Left renal cortex interstitium (tissue), 4 donors: ENCODE results near the gene LCE1B. TPM values are rescaled to one million over a fixed set of nuclear protein-coding genes. Genes with fewer than 3 reads are reported as not detected.

Experiments
- DNase-seq, 4 donors: peaks; one replicate each; pipeline ENCODE4 v3.0.0-alpha.2; 2013; ENCODE audit warnings: low read depth in 4 of 4, low spot score in 2 of 4, missing footprints in 1 of 4
- polyA plus RNA-seq, 4 donors: library from polyadenylated mRNA; unstranded; fragments of 120-200 nt; gene quantifications; one replicate each; pipeline ENCODE4 v1.2.1, GENCODE V29; 2013; ENCODE audit not compliant: insufficient read length in 4 of 4

LCE1B gene
- polyA plus RNA-seq, 4 donors = not detected

- DNase-seq = no peak
These were observed 48.4 kb downstream of the LCE1B start for GRCh38 chr1:152860129-152860528.

- no peak for DNase-seq
These were observed 49.6 kb downstream of the LCE1B start for GRCh38 chr1:152861374-152861773.

Other genes starting within 250 kb of the LCE1B start
- gene LCE3E, start 245.2 kb upstream of the LCE1B start, polyA plus RNA-seq = not detected
- not detected for gene LCE3D, start 231.5 kb upstream of the LCE1B start, polyA plus RNA-seq
- gene LCE3C, start 211.7 kb upstream of the LCE1B start, polyA plus RNA-seq = not detected
- gene LCE3B, start 198.2 kb upstream of the LCE1B start, polyA plus RNA-seq = not detected
- not detected for gene LCE3A, start 188.9 kb upstream of the LCE1B start, polyA plus RNA-seq
- gene LCE2D, start 148.6 kb upstream of the LCE1B start, polyA plus RNA-seq = not detected
- not detected for gene LCE2C, start 136.7 kb upstream of the LCE1B start, polyA plus RNA-seq
- gene LCE2B, start 125.8 kb upstream of the LCE1B start, polyA plus RNA-seq = not detected
- gene LCE2A, start 113.6 kb upstream of the LCE1B start, polyA plus RNA-seq = not detected
- not detected for gene LCE4A, start 103.8 kb upstream of the LCE1B start, polyA plus RNA-seq
- not detected for gene KPRP, start 53.9 kb upstream of the LCE1B start, polyA plus RNA-seq
- gene LCE1F, start 36.8 kb upstream of the LCE1B start, polyA plus RNA-seq = not detected
- gene LCE1E, start 25.7 kb upstream of the LCE1B start, polyA plus RNA-seq = not detected
- gene LCE1D, start 15.2 kb upstream of the LCE1B start, polyA plus RNA-seq = not detected
- not detected for gene LCE1C, start 5.3 kb upstream of the LCE1B start, polyA plus RNA-seq
- not detected for gene LCE1A, start 15.5 kb downstream of the LCE1B start, polyA plus RNA-seq
- gene LCE6A, start 30.9 kb downstream of the LCE1B start, polyA plus RNA-seq = not detected
- gene LCE7A, start 48.0 kb downstream of the LCE1B start, polyA plus RNA-seq = not detected
- gene SMCP, start 66.4 kb downstream of the LCE1B start, polyA plus RNA-seq = not detected
- gene IVL, start 96.6 kb downstream of the LCE1B start, polyA plus RNA-seq = under 1 TPM; 0.08 to 0.42 (median 0.30) TPM
- gene SPRR5, start 135.2 kb downstream of the LCE1B start, polyA plus RNA-seq = not detected
- not detected for gene SPRR4, start 158.7 kb downstream of the LCE1B start, polyA plus RNA-seq
- not detected for gene SPRR1A, start 172.1 kb downstream of the LCE1B start, polyA plus RNA-seq
- under 1 TPM in 3 of 4 donors, not detected in 1; 0.17 to 0.51 (median 0.18) TPM for gene SPRR3, start 189.8 kb downstream of the LCE1B start, polyA plus RNA-seq
- gene SPRR1B, start 219.2 kb downstream of the LCE1B start, polyA plus RNA-seq = not detected
- gene SPRR2D, start 229.1 kb downstream of the LCE1B start, polyA plus RNA-seq = not detected
- under 1 TPM in 1 of 4 donors, not detected in 3; 0.14 TPM for gene SPRR2A, start 245.5 kb downstream of the LCE1B start, polyA plus RNA-seq